ENCODE results near the gene DDAH1.

- no peak for TF ChIP-seq POLR2A (IDR thresholded peaks at IDR 0.05)
- TF ChIP-seq CTCF (IDR thresholded peaks at IDR 0.05), result no peak
Observed at GRCh38 chr1:85386068-85386722, 78.8 kb downstream of the DDAH1 start.
